GM12873 (cell line): ENCODE data around the gene ITGA2.

Experiments used
- TF ChIP-seq, protein P1 (sequence below): IDR thresholded peaks from 2 replicates; pipeline ENCODE4 v1.5.1; 2012; ENCODE audit warnings: low read depth, mild to moderate bottlenecking, moderate library complexity, low read length, control low read depth; ENCODE audit not compliant: insufficient read depth; ENCODE audit errors: missing control alignments

Gene ITGA2

GRCh38 chr5:53128481-53128880 lies 139.3 kb downstream of the ITGA2 start:
- TF ChIP-seq, protein P1, sequence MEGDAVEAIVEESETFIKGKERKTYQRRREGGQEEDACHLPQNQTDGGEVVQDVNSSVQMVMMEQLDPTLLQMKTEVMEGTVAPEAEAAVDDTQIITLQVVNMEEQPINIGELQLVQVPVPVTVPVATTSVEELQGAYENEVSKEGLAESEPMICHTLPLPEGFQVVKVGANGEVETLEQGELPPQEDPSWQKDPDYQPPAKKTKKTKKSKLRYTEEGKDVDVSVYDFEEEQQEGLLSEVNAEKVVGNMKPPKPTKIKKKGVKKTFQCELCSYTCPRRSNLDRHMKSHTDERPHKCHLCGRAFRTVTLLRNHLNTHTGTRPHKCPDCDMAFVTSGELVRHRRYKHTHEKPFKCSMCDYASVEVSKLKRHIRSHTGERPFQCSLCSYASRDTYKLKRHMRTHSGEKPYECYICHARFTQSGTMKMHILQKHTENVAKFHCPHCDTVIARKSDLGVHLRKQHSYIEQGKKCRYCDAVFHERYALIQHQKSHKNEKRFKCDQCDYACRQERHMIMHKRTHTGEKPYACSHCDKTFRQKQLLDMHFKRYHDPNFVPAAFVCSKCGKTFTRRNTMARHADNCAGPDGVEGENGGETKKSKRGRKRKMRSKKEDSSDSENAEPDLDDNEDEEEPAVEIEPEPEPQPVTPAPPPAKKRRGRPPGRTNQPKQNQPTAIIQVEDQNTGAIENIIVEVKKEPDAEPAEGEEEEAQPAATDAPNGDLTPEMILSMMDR, result no peak

GRCh38 chr5:53130266-53130665 lies 141.1 kb downstream of the ITGA2 start:
- TF ChIP-seq, protein P1, result no peak

- TF ChIP-seq, protein P1, result no peak
Measured at GRCh38 chr5:53133020-53133419, 143.9 kb downstream of the ITGA2 start.
